BLaER1 (cell line): ENCODE results near the gene HIF3A.
"Not testable (repeated sequence)": the region's sequence is repeated elsewhere in the genome, so short reads cannot be mapped to it uniquely, and the experiment has no call there.

Experiments used
- H3K27ac ChIP-seq: shearing (Covaris generic); formaldehyde crosslinking; 2 replicates; pipeline ENCODE4 v1.8.1; 2022
- H3K27me3 ChIP-seq: shearing (Covaris generic); formaldehyde crosslinking; 2 replicates; pipeline ENCODE4 v1.8.1; 2022
- H3K36me3 ChIP-seq: shearing (Covaris generic); formaldehyde crosslinking; 2 replicates; pipeline ENCODE4 v1.8.1; 2022
- H3K4me1 ChIP-seq: shearing (Covaris generic); formaldehyde crosslinking; 2 replicates; pipeline ENCODE4 v1.8.1; 2022
- H3K4me2 ChIP-seq: shearing (Covaris generic); formaldehyde crosslinking; 2 replicates; pipeline ENCODE4 v1.8.1; 2022
- H3K4me3 ChIP-seq: shearing (Covaris generic); formaldehyde crosslinking; 2 replicates; pipeline ENCODE4 v1.8.1; 2022
- H3K9ac ChIP-seq: shearing (Covaris generic); formaldehyde crosslinking; 2 replicates; pipeline ENCODE4 v1.8.1; 2022
- H3K9me3 ChIP-seq: shearing (Covaris generic); formaldehyde crosslinking; 2 replicates; pipeline ENCODE4 v1.8.1; 2022
- H4K20me1 ChIP-seq: shearing (Covaris generic); formaldehyde crosslinking; 2 replicates; pipeline ENCODE4 v1.8.1; 2022
- Cebpa-rat ChIP-seq: shearing (Covaris generic); IDR thresholded peaks from 2 replicates; pipeline ENCODE4 v1.8.1; 2022

Gene HIF3A

GRCh38 chr19:46369817-46370216 is 73.0 kb downstream of the HIF3A start:
- peaks cover 68% of the 10 kb centered on the region for H3K4me1 ChIP-seq
- no peaks in the 10 kb centered on the region for H3K27me3 ChIP-seq
- TF ChIP-seq Cebpa-rat, result no peak
- peaks cover 91% of the 10 kb centered on the region for H3K36me3 ChIP-seq
- H4K20me1 ChIP-seq, result peaks cover 100% of the 10 kb centered on the region
- no peak overlapping the region for H3K4me3 ChIP-seq
- H3K9me3 ChIP-seq, result no peaks in the 10 kb centered on the region
- no peak overlapping the region for H3K27ac ChIP-seq
- no peak overlapping the region for H3K4me2 ChIP-seq
- H3K9ac ChIP-seq, result no peak overlapping the region

- no peaks in the 10 kb centered on the region for H3K27me3 ChIP-seq
- TF ChIP-seq Cebpa-rat, result no peak
- H3K36me3 ChIP-seq, result peaks cover 91% of the 10 kb centered on the region
- H3K9me3 ChIP-seq, result no peaks in the 10 kb centered on the region
- peak overlapping the region; percentile 40; the same call in 1 of the 2 replicates for H3K27ac ChIP-seq
- H3K4me3 ChIP-seq, result no peak overlapping the region
- peaks cover 100% of the 10 kb centered on the region for H4K20me1 ChIP-seq
- peak overlapping the region; percentile 55 for H3K4me2 ChIP-seq
- H3K4me1 ChIP-seq, result peaks cover 68% of the 10 kb centered on the region
- peak overlapping the region; percentile 54 for H3K9ac ChIP-seq
These were observed 74.6 kb downstream of the HIF3A start for GRCh38 chr19:46371371-46371901.

GRCh38 chr19:46372901-46373490 is 76.2 kb downstream of the HIF3A start:
- Histone ChIP-seq H3K4me3 (no peak overlapping the region), H3K9ac (peak overlapping the region; percentile 54; the same call in 1 of the 2 replicates), H4K20me1 (peaks cover 95% of the 10 kb centered on the region), H3K4me2 (peak overlapping the region; percentile 55), H3K36me3 (peaks cover 91% of the 10 kb centered on the region), H3K27ac (peak overlapping the region; percentile 47), H3K27me3 (no peaks in the 10 kb centered on the region), H3K9me3 (no peaks in the 10 kb centered on the region), H3K4me1 (peaks cover 60% of the 10 kb centered on the region)
- no peak for TF ChIP-seq Cebpa-rat

- Histone ChIP-seq H3K27me3 (no peaks in the 10 kb centered on the region), H3K36me3 (peaks cover 91% of the 10 kb centered on the region), H4K20me1 (peaks cover 88% of the 10 kb centered on the region), H3K4me1 (peaks cover 59% of the 10 kb centered on the region), H3K27ac (peak overlapping the region; percentile 71), H3K9me3 (no peaks in the 10 kb centered on the region), H3K4me2 (peak overlapping the region; percentile 55), H3K9ac (peak overlapping the region; percentile 48; the same call in 1 of the 2 replicates), H3K4me3 (no peak overlapping the region)
- TF ChIP-seq Cebpa-rat, result no peak
These were observed 76.9 kb downstream of the HIF3A start for GRCh38 chr19:46373491-46374359.

GRCh38 chr19:46374536-46375475 is 78.0 kb downstream of the HIF3A start:
- H3K27me3 ChIP-seq, result no peaks in the 10 kb centered on the region
- H3K36me3 ChIP-seq, result peaks cover 91% of the 10 kb centered on the region
- peaks cover 81% of the 10 kb centered on the region for H4K20me1 ChIP-seq
- H3K27ac ChIP-seq, result peak overlapping the region; percentile 71; the same call in 1 of the 2 replicates
- no peaks in the 10 kb centered on the region for H3K9me3 ChIP-seq
- no peak for TF ChIP-seq Cebpa-rat
- H3K4me3 ChIP-seq, result no peak overlapping the region
- no peak overlapping the region; the same call in 1 of the 2 replicates for H3K9ac ChIP-seq
- peak overlapping the region; percentile 51; the same call in 1 of the 2 replicates for H3K4me2 ChIP-seq
- peaks cover 59% of the 10 kb centered on the region for H3K4me1 ChIP-seq

- H3K27ac ChIP-seq, H3K9ac ChIP-seq, H3K27me3 ChIP-seq, H3K4me3 ChIP-seq, H3K9me3 ChIP-seq, H3K4me2 ChIP-seq: not testable (repeated sequence)
- peaks cover 60% of the 10 kb centered on the region for H3K4me1 ChIP-seq
- peaks cover 93% of the 10 kb centered on the region for H3K36me3 ChIP-seq
- peaks cover 76% of the 10 kb centered on the region for H4K20me1 ChIP-seq
These were observed 78.7 kb downstream of the HIF3A start for GRCh38 chr19:46375476-46376067.

- peaks cover 71% of the 10 kb centered on the region for H4K20me1 ChIP-seq
- H3K4me3 ChIP-seq, result no peak overlapping the region
- H3K9me3 ChIP-seq, result no peaks in the 10 kb centered on the region
- no peak overlapping the region for H3K4me2 ChIP-seq
- H3K27ac ChIP-seq, result no peak overlapping the region
- H3K9ac ChIP-seq, result no peak overlapping the region
- no peaks in the 10 kb centered on the region for H3K27me3 ChIP-seq
- H3K36me3 ChIP-seq, result peaks cover 94% of the 10 kb centered on the region
- H3K4me1 ChIP-seq, result peaks cover 58% of the 10 kb centered on the region
- TF ChIP-seq Cebpa-rat, result no peak
These were observed 79.7 kb downstream of the HIF3A start for GRCh38 chr19:46376241-46377153.

GRCh38 chr19:46378268-46378667 is 81.4 kb downstream of the HIF3A start:
- Histone ChIP-seq H3K36me3 (peaks cover 97% of the 10 kb centered on the region), H3K4me2 (no peak overlapping the region), H3K4me1 (peaks cover 49% of the 10 kb centered on the region), H4K20me1 (peaks cover 64% of the 10 kb centered on the region), H3K27ac (no peak overlapping the region), H3K9ac (no peak overlapping the region), H3K27me3 (no peaks in the 10 kb centered on the region), H3K4me3 (no peak overlapping the region), H3K9me3 (no peaks in the 10 kb centered on the region)
- TF ChIP-seq Cebpa-rat, result no peak
